SH-SY5Y (cell line): Measurements from ENCODE around the gene TTL.

ENCODE experiments used
- GATA2 ChIP-seq: IDR thresholded peaks from 2 replicates; pipeline ENCODE4 v1.6.1; 2011; ENCODE audit warnings: mild to moderate bottlenecking, low read depth, low read length
- GATA3 ChIP-seq: IDR thresholded peaks from 2 replicates; pipeline ENCODE4 v1.6.1; 2011; ENCODE audit warnings: low read depth, mild to moderate bottlenecking, low read length, moderate library complexity

The TTL gene

DNA sequence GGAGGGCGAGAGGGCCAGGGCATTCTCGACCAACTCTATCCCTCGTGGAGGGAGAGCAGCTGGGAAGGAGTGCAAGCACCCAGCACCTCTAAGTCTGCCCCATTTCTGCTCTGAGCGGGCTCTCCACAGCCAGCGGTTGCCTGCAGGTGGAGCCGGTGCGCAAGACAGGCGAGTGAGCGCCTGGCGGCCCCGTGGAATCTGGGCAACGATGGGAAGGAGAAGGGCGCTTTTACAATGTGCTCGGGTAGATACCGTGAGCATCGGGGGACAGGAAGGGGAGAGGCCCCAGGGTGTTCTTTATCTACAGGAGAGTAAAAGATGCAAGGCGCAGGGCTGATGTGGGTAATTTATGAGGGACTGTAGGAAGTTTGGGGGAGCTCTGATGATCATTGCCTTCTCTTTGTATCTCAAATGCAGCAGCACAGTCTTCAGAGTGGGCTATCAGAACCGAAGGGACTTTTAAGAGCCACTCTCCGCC is 867 bp upstream of the TTL start:
- TF ChIP-seq GATA3 = no peak

DNA sequence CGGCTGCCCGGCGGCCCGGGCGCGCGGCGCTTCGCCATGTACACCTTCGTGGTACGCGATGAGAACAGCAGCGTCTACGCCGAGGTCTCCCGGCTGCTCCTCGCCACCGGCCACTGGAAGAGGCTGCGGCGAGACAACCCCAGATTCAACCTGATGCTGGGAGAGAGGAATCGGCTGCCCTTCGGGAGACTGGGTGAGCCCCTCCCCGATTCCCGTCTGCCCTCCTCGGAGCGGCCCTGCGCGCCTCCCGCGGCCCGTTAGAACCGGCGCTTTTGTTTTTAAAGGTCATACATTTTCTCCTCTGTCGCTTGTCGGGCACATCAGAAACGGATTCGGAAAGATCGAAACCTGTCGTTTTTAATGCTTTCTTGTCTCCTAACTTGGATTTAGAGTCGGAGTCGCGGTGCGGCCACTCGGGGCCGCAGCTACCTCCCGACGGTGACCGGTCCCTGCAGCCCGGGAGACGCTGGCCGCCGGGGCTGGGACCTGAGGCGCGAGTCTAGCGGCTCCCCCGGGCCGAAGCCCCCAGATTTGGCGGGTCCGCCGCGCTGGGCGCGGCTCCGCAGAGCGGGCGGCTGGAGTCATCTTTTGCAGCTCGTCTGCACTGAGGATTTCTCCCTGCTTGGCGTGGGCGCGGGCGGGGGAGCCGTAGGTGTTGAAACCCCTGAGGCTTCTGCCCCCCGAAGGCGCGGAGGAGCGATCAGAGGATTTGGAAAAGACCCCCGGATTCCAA is 519 bp downstream of the TTL start:
- TF ChIP-seq GATA2 (no peak), GATA3 (no peak)

DNA sequence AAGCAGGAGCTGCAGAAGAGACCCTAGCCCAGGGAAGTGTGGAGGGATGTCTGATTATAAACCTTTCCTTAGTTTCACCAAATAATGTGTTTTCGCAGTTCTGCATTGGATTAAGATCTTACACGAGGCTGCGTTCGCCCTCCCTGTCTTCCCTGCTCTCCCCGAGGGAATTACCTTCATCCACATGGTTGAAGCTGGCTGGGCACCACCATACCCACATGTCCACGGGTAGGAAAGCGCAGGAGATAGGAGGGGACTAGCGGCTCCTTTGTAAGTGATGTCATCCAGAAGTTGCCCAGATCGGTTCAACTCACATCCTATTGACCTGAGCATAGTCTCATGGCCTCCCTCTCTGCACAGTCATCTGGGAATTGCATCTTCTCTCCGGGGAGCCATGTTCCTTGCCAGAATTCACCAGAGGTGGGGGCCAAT is 1.1 kb downstream of the TTL start:
- no peak for TF ChIP-seq GATA2
- TF ChIP-seq GATA3 = no peak

DNA sequence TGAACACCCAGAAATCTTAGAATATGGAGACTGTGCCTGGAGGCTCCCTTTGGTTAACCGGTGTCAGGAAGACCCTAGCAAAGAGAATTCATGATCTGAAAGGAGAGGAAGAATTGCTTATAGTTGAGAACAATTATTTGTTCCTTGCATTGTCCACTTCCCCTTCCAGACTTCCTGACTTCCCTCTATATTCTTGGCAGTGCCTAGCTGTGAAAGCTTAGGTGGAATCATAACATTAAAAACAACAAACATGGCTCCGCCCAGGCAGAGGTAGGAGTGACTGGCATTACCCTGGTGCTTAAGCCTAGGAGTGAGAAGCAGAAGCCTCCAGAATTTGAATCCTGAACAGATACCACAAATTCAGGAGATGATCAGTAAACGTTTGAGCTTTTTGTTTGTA is 1.9 kb downstream of the TTL start:
- TF ChIP-seq GATA2 = no peak
- TF ChIP-seq GATA3 = no peak

DNA sequence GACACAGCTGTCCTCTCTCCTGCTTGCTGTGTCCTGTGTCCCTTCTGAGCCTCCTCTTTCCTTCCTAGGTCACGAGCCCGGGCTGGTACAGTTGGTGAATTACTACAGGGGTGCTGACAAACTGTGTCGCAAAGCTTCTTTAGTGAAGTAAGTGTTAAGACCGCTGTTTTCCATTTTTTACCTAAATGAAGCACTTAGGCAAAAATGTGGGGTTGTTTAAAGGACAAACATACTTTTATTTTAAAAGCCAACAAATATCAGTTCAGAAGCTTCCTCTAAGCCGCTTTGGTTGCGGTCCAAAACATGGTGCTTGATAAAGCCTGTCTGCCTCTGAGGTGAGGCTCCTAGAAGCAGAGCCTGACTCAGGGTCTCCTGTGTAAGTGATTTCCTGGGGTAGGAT is 3.9 kb downstream of the TTL start:
- TF ChIP-seq GATA3 (no peak), GATA2 (no peak)

DNA sequence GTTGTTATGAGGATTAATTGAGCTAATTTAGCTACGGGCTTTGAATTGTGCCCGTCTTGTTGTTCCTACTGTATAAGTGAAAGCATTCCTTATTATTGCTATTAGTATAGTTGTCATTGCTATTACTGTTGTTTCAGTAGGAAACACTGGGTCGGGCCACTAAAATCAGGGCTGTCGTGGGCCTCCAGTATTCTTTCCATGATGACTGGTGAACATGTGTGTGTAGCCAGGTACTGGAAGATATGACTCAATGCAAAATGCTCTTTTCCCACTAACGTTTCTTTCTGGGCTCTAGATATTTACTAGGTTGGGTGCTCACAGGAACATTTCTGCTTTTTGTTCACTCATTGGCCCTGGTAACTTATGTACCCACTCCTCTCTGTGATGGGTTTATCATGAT is 4.9 kb downstream of the TTL start:
- no peak for TF ChIP-seq GATA3
- TF ChIP-seq GATA2 = no peak

DNA sequence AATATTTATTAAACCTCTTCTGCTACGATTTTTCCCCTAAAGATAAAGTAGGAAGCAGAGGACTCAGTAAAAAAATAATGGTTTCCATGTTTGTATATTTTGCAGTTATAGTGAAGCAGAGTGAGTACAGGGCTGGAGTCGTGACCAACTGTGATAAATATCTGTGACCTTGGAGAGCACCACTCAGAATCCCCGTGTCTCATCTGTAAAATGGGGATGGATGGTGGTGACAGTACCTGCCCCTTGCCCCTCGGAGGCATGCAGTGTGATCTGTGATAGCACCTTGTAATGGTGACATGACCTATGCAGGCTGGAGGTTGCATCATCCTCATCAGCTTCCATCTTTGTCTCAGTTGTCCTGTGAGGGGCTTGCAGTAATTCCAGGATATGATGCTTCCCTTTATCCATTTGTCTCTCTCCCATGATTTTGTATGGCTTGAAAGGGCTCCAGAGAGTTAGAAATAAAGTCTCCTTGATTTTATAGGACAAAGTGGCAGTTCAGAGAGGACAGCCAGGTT is 5.5 kb downstream of the TTL start:
- no peak for TF ChIP-seq GATA2
- TF ChIP-seq GATA3 = no peak

DNA sequence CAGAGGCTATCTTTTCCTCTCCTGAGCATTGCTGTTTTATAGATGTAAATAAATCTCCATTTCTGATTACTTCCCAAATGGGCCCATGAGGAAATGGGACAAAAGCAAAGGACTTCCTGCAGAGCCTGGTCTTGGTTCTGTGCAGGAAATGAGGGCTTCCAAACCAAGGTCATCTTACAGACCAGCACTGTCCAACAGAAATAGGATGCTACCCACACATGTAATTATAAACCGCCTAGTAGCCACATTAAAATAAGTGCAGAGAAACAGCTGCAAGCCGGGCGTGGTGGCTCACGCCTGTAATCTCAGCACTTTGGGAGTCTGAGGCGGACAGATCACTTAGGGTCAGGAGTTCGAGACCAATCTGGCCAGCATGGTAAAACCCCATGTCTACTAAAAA is 6.2 kb downstream of the TTL start:
- TF ChIP-seq GATA3 = no peak
- no peak for TF ChIP-seq GATA2

DNA sequence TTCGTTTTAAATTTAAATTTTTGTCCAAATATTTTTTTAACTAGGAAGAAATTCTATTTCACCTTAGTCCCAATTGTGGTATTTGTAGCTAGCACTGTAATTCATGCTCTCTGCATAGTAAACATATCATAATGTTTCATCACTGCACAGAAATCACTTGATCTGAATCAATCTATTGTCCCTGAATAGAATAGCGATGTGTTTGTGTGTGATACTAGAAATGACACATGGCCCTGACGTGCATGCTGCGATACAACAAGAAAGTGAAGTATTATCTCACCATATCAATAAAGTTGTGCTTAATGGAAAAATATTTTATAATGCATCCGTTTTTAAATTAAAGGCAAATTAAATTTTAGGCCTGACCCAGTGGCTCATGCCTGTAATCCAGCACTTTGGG is 10.0 kb downstream of the TTL start:
- no peak for TF ChIP-seq GATA3
- TF ChIP-seq GATA2 = no peak

DNA sequence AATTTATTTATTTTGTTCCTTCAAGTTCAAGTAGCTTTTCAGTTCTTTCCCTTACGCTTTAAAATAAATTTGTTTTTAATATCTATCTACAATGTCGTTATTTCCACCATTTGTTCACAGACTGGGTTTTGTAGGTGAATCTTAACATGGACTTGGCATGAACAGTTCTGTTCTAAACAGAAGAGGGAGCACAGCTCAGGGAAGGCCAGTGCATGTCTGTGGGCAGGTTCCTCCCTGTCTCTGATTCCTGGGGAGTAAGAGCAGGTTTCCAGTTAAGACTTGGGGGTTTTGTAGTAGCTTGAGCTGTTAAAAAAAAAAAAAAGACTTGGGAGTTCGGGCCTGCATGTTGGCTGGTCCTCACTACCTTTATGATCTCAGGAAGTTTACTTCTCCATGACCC is 11.1 kb downstream of the TTL start:
- no peak for TF ChIP-seq GATA3
- TF ChIP-seq GATA2 = no peak

DNA sequence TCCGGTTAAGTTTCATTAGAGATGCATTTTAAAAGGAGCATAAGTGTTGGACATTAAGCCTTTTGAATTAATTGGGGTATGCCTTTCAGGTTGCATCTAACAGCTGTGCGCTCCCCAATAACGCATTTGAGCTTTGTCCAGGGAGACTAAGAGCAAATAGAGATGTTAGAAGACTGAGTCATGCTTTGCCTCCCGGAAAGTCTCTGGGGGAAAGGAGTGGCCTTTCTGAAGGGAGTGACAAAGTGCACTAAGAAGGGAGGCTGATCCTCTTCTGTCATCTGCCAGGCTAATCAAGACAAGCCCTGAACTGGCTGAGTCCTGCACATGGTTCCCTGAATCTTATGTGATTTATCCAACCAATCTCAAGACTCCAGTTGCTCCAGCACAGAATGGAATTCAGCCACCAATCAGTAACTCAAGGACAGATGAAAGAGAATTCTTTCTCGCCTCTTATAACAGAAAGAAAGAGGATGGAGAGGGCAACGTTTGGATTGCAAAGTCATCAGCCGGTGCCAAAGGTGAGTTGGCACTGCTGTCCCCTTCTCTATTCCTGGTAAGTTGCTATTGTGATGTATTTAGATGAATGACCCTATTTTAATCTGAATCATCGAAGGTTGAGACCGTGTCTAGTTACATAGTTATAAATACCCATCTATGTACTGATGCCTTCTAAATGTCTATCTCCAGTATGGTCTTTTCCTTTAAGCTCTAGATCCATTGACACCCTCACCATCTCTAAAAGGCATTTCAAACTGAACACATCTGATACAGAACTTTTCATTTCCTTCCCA is 12.1 kb downstream of the TTL start:
- TF ChIP-seq GATA3 (no peak), GATA2 (no peak)

DNA sequence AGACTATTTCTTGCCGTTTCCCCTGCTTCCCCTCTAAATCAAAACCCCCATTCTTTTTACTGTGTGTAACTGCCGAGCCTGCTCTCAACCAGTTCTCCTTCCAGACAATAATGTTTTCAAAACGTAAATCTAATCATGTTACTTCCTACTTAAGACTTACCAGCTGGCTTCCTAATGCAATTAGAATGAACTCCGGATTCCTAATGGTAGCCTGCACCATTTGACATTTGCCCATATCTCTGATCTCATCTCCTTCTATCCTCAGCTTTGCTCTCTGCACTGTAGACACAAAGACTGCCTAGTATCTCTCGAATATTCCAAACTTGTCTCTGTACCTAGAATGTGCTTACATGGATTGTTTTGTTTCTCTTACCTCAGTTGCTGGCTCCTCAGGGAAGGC is 12.9 kb downstream of the TTL start:
- TF ChIP-seq GATA2 = peak; percentile 75; the same call in 1 of the 2 replicates
- TF ChIP-seq GATA3 = peak; percentile 60; the same call in 1 of the 2 replicates

DNA sequence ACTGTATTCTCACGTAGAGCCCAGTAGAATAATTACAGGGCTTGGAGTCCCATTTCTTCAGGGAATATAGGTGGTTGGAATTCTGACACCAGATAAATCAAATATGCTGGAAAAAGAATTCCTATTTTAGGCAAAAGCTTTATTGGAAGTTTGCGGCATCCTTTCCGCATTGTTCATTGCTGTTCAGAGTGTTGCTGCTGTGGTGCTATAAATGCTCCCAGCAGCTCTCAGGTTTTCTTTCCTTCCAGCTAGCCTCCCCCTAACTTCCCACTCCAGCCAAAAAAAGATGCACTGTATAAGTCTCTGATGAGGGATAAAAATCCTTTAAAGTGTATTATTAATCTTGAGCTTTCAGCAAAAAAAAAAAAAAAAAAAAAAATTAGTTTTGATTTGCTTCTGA is 34.8 kb downstream of the TTL start:
- TF ChIP-seq GATA3 (no peak), GATA2 (no peak)

DNA sequence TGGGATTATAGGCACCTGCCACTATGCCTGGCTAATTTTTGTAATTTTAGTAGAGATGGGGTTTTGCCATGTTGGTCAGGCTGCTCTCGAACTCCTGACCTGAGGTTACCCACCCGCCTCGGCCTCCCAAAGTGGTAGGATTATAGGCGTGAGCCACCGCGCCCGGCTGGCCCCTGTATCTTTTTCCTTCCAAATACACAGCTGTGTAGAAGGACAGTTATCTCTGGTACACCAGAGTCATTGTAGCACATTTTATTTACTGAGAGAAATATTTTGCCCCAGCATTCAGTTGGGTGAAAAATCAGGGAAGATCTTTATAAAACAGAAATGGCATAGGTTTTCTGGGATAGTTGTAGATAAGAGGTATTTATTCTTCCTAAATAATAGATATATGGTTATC is 36.9 kb downstream of the TTL start:
- TF ChIP-seq GATA2 = no peak
- TF ChIP-seq GATA3 = no peak

DNA sequence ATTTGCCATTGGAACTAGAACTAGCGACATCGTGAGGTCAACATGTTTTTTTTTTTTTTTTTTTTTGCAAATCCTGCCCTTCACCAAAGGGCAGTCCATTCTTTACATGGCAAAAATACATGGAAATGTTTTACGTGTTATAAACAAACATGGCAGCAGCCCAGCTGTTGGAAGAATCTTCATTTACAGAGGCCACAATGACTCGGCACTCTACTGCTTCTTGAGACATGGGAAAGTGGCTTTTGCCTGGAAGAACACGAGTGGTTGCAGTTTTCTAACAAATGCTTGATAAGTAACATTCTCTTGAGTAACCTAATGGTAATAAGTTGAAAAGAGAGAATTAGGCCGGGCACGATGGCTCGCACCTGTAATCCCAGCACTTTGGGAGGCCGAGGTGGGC is 37.5 kb downstream of the TTL start:
- TF ChIP-seq GATA2 = no peak
- TF ChIP-seq GATA3 = no peak
